ENCODE measurements around the gene CLVS2. TPM values are rescaled to one million over a fixed set of nuclear protein-coding genes. Genes with fewer than 3 reads are reported as not detected.

CLVS2 gene
- total and polyA plus RNA-seq, 4 experiments from 2014 or later, result not detected

DNA sequence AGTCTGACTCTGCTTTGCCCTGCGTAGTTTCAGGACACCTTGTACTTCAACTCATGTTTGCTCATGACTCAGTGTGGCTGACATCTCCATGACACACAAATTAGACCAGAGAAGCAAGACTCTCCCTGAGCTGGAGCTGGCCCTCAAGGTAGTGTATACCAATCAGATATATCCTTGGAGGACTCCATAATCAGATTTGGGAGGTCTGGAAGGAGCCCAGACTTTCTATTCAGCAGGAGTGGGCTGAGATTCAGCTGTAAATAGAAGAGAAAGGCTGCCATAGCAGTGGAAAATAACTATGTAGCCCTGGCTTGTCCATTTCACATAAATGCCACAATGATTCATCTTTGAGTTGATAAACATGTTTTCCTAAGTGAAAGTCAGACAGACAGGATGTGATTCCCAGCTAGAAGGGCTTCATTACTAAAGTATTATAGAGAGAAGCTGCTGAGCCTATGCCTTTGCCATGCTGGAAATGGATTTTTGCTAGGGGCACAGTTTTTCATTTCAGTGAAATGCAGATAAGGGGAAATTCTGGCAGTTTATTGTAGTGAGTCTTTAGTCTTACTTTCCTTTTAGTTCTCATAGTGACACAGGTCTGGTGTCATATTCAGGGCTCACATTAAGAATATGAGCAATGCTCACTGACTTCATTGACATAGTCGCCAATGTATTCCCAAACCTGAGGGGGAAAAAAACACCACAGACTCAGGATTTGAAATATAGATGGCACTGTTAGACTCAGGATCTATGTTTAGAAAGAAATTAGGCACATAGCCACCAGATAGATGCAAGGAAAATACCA lies 95.3 kb downstream of the CLVS2 start:
- Histone ChIP-seq H3K4me1 (ENCODE audit: insufficient read depth, low read length) (no peaks in the 10 kb centered on the region), H3K27me3 (ENCODE audit: insufficient read depth, low read length) (no peaks in the 10 kb centered on the region), H3K4me3 (ENCODE audit: low read length in 2 of 2) (no peak overlapping the region), H3K27ac (ENCODE audit: low read depth, low read length) (no peak overlapping the region), H3K36me3 (ENCODE audit: insufficient read depth, low read length) (no peaks in the 10 kb centered on the region), H3K9me3 (ENCODE audit: control insufficient read depth in 1 of 2, low read length in 2 of 2) (no peaks in the 10 kb centered on the region)
- DNase-seq, result no peak
- H3K27me3 Mint-ChIP-seq, result no peaks in the 10 kb centered on the region
- H3K27ac Mint-ChIP-seq, result no peak overlapping the region
- H3K36me3 Mint-ChIP-seq, result no peaks in the 10 kb centered on the region
- no peaks in the 10 kb centered on the region for H3K4me1 Mint-ChIP-seq
- no peak overlapping the region for H3K4me3 Mint-ChIP-seq
- H3K9me3 Mint-ChIP-seq, result peaks cover 0 to 2% (median 0%) of the 10 kb centered on the region in 8 donors
- CTCF ChIA-PET (ENCODE audit: partially characterized antibody), result no interaction called here
- POLR2A ChIA-PET (ENCODE audit: partially characterized antibody), result no interaction called here
- intact Hi-C loops (cut with micrococcal nuclease), result no loop called here

- Mint-ChIP-seq H3K27me3 (no peaks in the 10 kb centered on the region), H3K9me3 (peaks cover 0 to 2% (median 0%) of the 10 kb centered on the region in 8 donors), H3K4me1 (no peaks in the 10 kb centered on the region), H3K27ac (no peak overlapping the region), H3K4me3 (no peak overlapping the region), H3K36me3 (no peaks in the 10 kb centered on the region)
- Histone ChIP-seq H3K27ac (ENCODE audit: low read depth, low read length) (no peak overlapping the region), H3K4me3 (ENCODE audit: low read length in 2 of 2) (no peak overlapping the region), H3K9me3 (ENCODE audit: control insufficient read depth in 1 of 2, low read length in 2 of 2) (no peaks in the 10 kb centered on the region), H3K36me3 (ENCODE audit: insufficient read depth, low read length) (no peaks in the 10 kb centered on the region), H3K27me3 (ENCODE audit: insufficient read depth, low read length) (no peaks in the 10 kb centered on the region), H3K4me1 (ENCODE audit: insufficient read depth, low read length) (no peaks in the 10 kb centered on the region)
- intact Hi-C loops (cut with micrococcal nuclease), result no loop called here
- no peak for DNase-seq
- ChIA-PET CTCF (ENCODE audit: partially characterized antibody) (no interaction called here), POLR2A (ENCODE audit: partially characterized antibody) (no interaction called here)
These were observed 95.8 kb downstream of the CLVS2 start for GRCh38 chr6:123091896-123092271.

DNA sequence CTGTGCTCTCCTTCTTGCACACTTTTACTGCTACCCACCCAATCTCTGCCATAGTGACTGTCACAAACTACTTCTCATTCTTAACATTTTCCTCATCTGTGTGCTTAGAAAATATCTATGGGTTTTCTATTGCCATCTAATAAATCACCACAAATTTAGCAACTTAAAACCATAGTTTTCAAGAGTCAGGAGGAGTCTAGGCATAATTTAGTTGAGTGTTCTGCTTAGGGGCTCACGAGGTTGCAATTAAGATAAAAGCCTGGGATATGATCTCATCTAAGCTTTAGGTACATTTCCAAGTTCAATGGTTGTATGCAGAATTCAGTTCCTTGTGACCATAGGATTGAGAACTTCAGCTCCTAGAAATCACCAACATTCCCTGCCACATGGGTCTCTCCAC lies 98.8 kb downstream of the CLVS2 start:
- intact Hi-C loops (cut with micrococcal nuclease), result no loop called here
- POLR2A ChIA-PET (ENCODE audit: partially characterized antibody), result no interaction called here
- H3K4me3 ChIP-seq (ENCODE audit: low read length in 2 of 2), result no peak overlapping the region
- no peaks in the 10 kb centered on the region for H3K27me3 ChIP-seq (ENCODE audit: insufficient read depth, low read length)
- no peaks in the 10 kb centered on the region for H3K9me3 ChIP-seq (ENCODE audit: control insufficient read depth in 1 of 2, low read length in 2 of 2)
- no peaks in the 10 kb centered on the region for H3K36me3 ChIP-seq (ENCODE audit: insufficient read depth, low read length)
- H3K27ac ChIP-seq (ENCODE audit: low read depth, low read length), result no peak overlapping the region
- CTCF ChIA-PET (ENCODE audit: partially characterized antibody), result no interaction called here
- Mint-ChIP-seq H3K27ac (no peak overlapping the region), H3K27me3 (no peaks in the 10 kb centered on the region), H3K4me1 (no peaks in the 10 kb centered on the region), H3K36me3 (no peaks in the 10 kb centered on the region), H3K4me3 (no peak overlapping the region), H3K9me3 (peaks cover 0 to 4% (median 0%) of the 10 kb centered on the region in 8 donors)
- DNase-seq, result no peak
- no peaks in the 10 kb centered on the region for H3K4me1 ChIP-seq (ENCODE audit: insufficient read depth, low read length)

GRCh38 chr6:123105561-123105960 lies 109.5 kb downstream of the CLVS2 start:
- no peaks in the 10 kb centered on the region for H3K27me3 Mint-ChIP-seq
- Histone ChIP-seq H3K9me3 (ENCODE audit: control insufficient read depth in 1 of 2, low read length in 2 of 2) (no peaks in the 10 kb centered on the region), H3K27me3 (ENCODE audit: insufficient read depth, low read length) (no peaks in the 10 kb centered on the region), H3K4me1 (ENCODE audit: insufficient read depth, low read length) (no peaks in the 10 kb centered on the region), H3K27ac (ENCODE audit: low read depth, low read length) (no peak overlapping the region), H3K4me3 (ENCODE audit: low read length in 2 of 2) (no peak overlapping the region), H3K36me3 (ENCODE audit: insufficient read depth, low read length) (no peaks in the 10 kb centered on the region)
- H3K36me3 Mint-ChIP-seq, result no peaks in the 10 kb centered on the region
- H3K9me3 Mint-ChIP-seq, result peaks cover 0 to 14% (median 6%) of the 10 kb centered on the region in 8 donors
- no peak for DNase-seq
- CTCF ChIA-PET (ENCODE audit: partially characterized antibody), result no interaction called here
- H3K4me1 Mint-ChIP-seq, result no peaks in the 10 kb centered on the region
- H3K4me3 Mint-ChIP-seq, result no peak overlapping the region
- no peak overlapping the region for H3K27ac Mint-ChIP-seq
- intact Hi-C loops (cut with micrococcal nuclease), result no loop called here
- POLR2A ChIA-PET (ENCODE audit: partially characterized antibody), result no interaction called here

GRCh38 chr6:123116370-123116769 lies 120.3 kb downstream of the CLVS2 start:
- Mint-ChIP-seq H3K27me3 (no peaks in the 10 kb centered on the region), H3K36me3 (no peaks in the 10 kb centered on the region), H3K9me3 (peaks cover 0 to 2% (median under 1%) of the 10 kb centered on the region in 8 donors), H3K27ac (no peak overlapping the region), H3K4me3 (no peak overlapping the region), H3K4me1 (no peaks in the 10 kb centered on the region)
- intact Hi-C loops (cut with micrococcal nuclease), result no loop called here
- H3K27me3 ChIP-seq (ENCODE audit: insufficient read depth, low read length), result no peaks in the 10 kb centered on the region
- no peaks in the 10 kb centered on the region for H3K9me3 ChIP-seq (ENCODE audit: control insufficient read depth in 1 of 2, low read length in 2 of 2)
- H3K4me1 ChIP-seq (ENCODE audit: insufficient read depth, low read length), result no peaks in the 10 kb centered on the region
- DNase-seq, result no peak
- ChIA-PET CTCF (ENCODE audit: partially characterized antibody) (no interaction called here), POLR2A (ENCODE audit: partially characterized antibody) (no interaction called here)
- no peak overlapping the region for H3K4me3 ChIP-seq (ENCODE audit: low read length in 2 of 2)
- no peak overlapping the region for H3K27ac ChIP-seq (ENCODE audit: low read depth, low read length)
- H3K36me3 ChIP-seq (ENCODE audit: insufficient read depth, low read length), result no peaks in the 10 kb centered on the region

- Mint-ChIP-seq H3K4me1 (no peaks in the 10 kb centered on the region), H3K27me3 (no peaks in the 10 kb centered on the region), H3K9me3 (peaks cover 0 to 3% (median 2%) of the 10 kb centered on the region in 8 donors), H3K4me3 (no peak overlapping the region), H3K36me3 (no peaks in the 10 kb centered on the region), H3K27ac (no peak overlapping the region)
- CTCF ChIA-PET (ENCODE audit: partially characterized antibody), result no interaction called here
- Histone ChIP-seq H3K4me1 (ENCODE audit: insufficient read depth, low read length) (no peaks in the 10 kb centered on the region), H3K9me3 (ENCODE audit: control insufficient read depth in 1 of 2, low read length in 2 of 2) (no peaks in the 10 kb centered on the region), H3K36me3 (ENCODE audit: insufficient read depth, low read length) (no peaks in the 10 kb centered on the region), H3K4me3 (ENCODE audit: low read length in 2 of 2) (no peak overlapping the region), H3K27ac (ENCODE audit: low read depth, low read length) (no peak overlapping the region), H3K27me3 (ENCODE audit: insufficient read depth, low read length) (no peaks in the 10 kb centered on the region)
- no peak for DNase-seq
- intact Hi-C loops (cut with micrococcal nuclease), result no loop called here
- POLR2A ChIA-PET (ENCODE audit: partially characterized antibody), result no interaction called here
These were observed 121.3 kb downstream of the CLVS2 start for GRCh38 chr6:123117145-123117908.

DNA sequence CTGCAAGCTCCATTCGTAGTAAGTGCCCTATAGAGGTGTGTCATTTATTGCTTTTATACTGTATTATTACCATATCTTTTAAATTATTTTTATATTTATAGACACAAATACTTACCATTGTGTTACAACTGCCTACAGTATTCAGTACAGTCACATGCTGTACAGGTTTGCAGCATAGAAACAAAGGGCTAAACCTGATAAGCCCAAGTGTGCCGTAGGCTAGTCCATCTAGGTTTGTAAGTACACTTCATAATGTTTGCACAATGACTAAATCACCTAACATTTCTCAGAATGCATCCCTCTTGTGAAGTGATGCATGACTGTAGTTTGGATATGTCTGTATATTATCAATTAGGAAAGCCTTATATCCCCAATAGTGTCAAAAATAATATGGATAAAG lies 122.8 kb downstream of the CLVS2 start:
- intact Hi-C loops (cut with micrococcal nuclease), result no loop called here
- Histone ChIP-seq H3K27ac (ENCODE audit: low read depth, low read length) (no peak overlapping the region), H3K4me1 (ENCODE audit: insufficient read depth, low read length) (no peaks in the 10 kb centered on the region), H3K9me3 (ENCODE audit: control insufficient read depth in 1 of 2, low read length in 2 of 2) (no peaks in the 10 kb centered on the region), H3K27me3 (ENCODE audit: insufficient read depth, low read length) (no peaks in the 10 kb centered on the region), H3K4me3 (ENCODE audit: low read length in 2 of 2) (no peak overlapping the region), H3K36me3 (ENCODE audit: insufficient read depth, low read length) (no peaks in the 10 kb centered on the region)
- Mint-ChIP-seq H3K27me3 (no peaks in the 10 kb centered on the region), H3K4me3 (no peak overlapping the region), H3K27ac (no peak overlapping the region), H3K4me1 (no peaks in the 10 kb centered on the region), H3K9me3 (peaks cover 0 to 6% (median 3%) of the 10 kb centered on the region in 8 donors), H3K36me3 (no peaks in the 10 kb centered on the region)
- ChIA-PET CTCF (ENCODE audit: partially characterized antibody) (no interaction called here), POLR2A (ENCODE audit: partially characterized antibody) (no interaction called here)
- DNase-seq, result no peak
